NCI-H1436 (cell line): Measurements from ENCODE around the gene CENPU.
"Not testable (repeated sequence)": the region's sequence is repeated elsewhere in the genome, so short reads cannot be mapped to it uniquely, and the experiment has no call there.

ENCODE experiments used
- DNase-seq: peaks from one replicate; lab custom pipeline; 2025; lab: John Stamatoyannopoulos, UW

Gene CENPU

GRCh38 chr4:184752496-184753275, 18.8 kb upstream of the CENPU start:
- no peak for DNase-seq

GRCh38 chr4:184751585-184751956, 17.7 kb upstream of the CENPU start:
- DNase-seq, result no peak

- no peak for DNase-seq
Measured at GRCh38 chr4:184750926-184751584, 17.2 kb upstream of the CENPU start.

- no peak for DNase-seq
Measured at GRCh38 chr4:184748251-184748652, 14.4 kb upstream of the CENPU start.

- no peak for DNase-seq
Measured at GRCh38 chr4:184747034-184747830, 13.3 kb upstream of the CENPU start.

- peak; percentile 68 for DNase-seq
Measured at GRCh38 chr4:184745831-184746795, 12.2 kb upstream of the CENPU start.

GRCh38 chr4:184744236-184744635, 10.3 kb upstream of the CENPU start:
- no peak for DNase-seq

- no peak for DNase-seq
Measured at GRCh38 chr4:184743650-184744049, 9.8 kb upstream of the CENPU start.

GRCh38 chr4:184741651-184742050, 7.8 kb upstream of the CENPU start:
- not testable (repeated sequence) for DNase-seq

- no peak for DNase-seq
Measured at GRCh38 chr4:184740980-184741391, 7.1 kb upstream of the CENPU start.

- not testable (repeated sequence) for DNase-seq
Measured at GRCh38 chr4:184739575-184739974, 5.7 kb upstream of the CENPU start.

- no peak for DNase-seq
Measured at GRCh38 chr4:184734758-184735157, 862 bp upstream of the CENPU start.

- DNase-seq, result peak; percentile 39
Measured at GRCh38 chr4:184732126-184732525, 1.8 kb downstream of the CENPU start.

GRCh38 chr4:184731056-184731455, 2.8 kb downstream of the CENPU start:
- no peak for DNase-seq

- no peak for DNase-seq
Measured at GRCh38 chr4:184729946-184730345, 4.0 kb downstream of the CENPU start.

- no peak for DNase-seq
Measured at GRCh38 chr4:184728858-184729257, 5.0 kb downstream of the CENPU start.

- DNase-seq, result no peak
Measured at GRCh38 chr4:184727430-184727829, 6.5 kb downstream of the CENPU start.

GRCh38 chr4:184722798-184723197, 11.1 kb downstream of the CENPU start:
- no peak for DNase-seq

GRCh38 chr4:184721254-184721653, 12.6 kb downstream of the CENPU start:
- DNase-seq, result no peak

- DNase-seq, result no peak
Measured at GRCh38 chr4:184719407-184719806, 14.5 kb downstream of the CENPU start.

GRCh38 chr4:184715526-184715925, 18.4 kb downstream of the CENPU start:
- no peak for DNase-seq

- no peak for DNase-seq
Measured at GRCh38 chr4:184713887-184714286, 20.0 kb downstream of the CENPU start.
